ENCODE data around the gene GNAZ. TPM values are rescaled to one million over a fixed set of nuclear protein-coding genes. Genes with fewer than 3 reads are reported as not detected.

GNAZ gene
- total and polyA plus RNA-seq, 12 donors: 1.3 to 4.2 (median 2.3) TPM

DNA sequence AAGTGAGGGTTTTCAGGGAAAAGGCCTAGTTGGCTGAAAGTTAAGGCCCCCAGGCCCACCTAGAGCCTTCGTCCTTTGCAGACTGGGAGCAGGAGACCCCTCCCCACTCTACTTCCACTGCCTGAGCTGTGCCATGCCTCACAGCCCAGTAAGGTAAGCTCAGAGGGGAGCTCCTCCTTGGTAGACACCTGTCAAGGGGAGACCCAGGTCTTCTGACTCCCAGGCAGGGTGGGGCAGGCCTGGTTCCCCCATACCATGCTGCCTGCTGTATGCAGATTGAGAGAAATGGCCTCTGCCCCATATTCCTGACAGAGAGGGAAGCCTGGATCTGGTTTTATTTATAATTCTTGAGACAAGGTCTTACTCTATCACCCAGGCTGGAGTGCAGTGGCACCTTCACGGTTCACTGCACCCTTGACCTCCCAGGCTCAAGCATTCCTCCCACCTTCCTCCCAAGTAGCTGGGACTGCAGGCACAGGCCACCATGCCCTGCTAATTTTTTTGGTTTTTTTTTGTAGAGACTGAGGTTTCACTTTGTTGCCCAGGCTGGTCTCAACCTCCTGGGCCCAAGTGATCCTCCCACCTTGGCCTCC, 75.7 kb downstream of the GNAZ start:
- peak overlapping the region in 9 of 10 donors; percentile 21 to 58 (median 51) for H3K4me3 ChIP-seq
- no peak for DNase-seq
- WGBS, 2 donors: 76% methylated on average over 2 of the region's 2 CpGs
- H3K27me3 ChIP-seq: peaks cover 0 to 8% (median 0%) of the 10 kb centered on the region in 7 donors
- H3K36me3 ChIP-seq: no peaks in the 10 kb centered on the region
- intact Hi-C loops (cut with DNase I): no loop called here
- TF ChIP-seq, protein P1, sequence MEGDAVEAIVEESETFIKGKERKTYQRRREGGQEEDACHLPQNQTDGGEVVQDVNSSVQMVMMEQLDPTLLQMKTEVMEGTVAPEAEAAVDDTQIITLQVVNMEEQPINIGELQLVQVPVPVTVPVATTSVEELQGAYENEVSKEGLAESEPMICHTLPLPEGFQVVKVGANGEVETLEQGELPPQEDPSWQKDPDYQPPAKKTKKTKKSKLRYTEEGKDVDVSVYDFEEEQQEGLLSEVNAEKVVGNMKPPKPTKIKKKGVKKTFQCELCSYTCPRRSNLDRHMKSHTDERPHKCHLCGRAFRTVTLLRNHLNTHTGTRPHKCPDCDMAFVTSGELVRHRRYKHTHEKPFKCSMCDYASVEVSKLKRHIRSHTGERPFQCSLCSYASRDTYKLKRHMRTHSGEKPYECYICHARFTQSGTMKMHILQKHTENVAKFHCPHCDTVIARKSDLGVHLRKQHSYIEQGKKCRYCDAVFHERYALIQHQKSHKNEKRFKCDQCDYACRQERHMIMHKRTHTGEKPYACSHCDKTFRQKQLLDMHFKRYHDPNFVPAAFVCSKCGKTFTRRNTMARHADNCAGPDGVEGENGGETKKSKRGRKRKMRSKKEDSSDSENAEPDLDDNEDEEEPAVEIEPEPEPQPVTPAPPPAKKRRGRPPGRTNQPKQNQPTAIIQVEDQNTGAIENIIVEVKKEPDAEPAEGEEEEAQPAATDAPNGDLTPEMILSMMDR (IDR thresholded peaks at IDR 0.05): no peak
- peak in 1 of 8 donors; percentile 2 for ATAC-seq
- H3K27ac ChIP-seq: peak overlapping the region in 9 of 10 donors; percentile 36 to 74 (median 64)
- H3K4me1 ChIP-seq: peaks cover 0 to 44% (median 31%) of the 10 kb centered on the region in 9 donors
- no peaks in the 10 kb centered on the region for H3K9me3 ChIP-seq

DNA sequence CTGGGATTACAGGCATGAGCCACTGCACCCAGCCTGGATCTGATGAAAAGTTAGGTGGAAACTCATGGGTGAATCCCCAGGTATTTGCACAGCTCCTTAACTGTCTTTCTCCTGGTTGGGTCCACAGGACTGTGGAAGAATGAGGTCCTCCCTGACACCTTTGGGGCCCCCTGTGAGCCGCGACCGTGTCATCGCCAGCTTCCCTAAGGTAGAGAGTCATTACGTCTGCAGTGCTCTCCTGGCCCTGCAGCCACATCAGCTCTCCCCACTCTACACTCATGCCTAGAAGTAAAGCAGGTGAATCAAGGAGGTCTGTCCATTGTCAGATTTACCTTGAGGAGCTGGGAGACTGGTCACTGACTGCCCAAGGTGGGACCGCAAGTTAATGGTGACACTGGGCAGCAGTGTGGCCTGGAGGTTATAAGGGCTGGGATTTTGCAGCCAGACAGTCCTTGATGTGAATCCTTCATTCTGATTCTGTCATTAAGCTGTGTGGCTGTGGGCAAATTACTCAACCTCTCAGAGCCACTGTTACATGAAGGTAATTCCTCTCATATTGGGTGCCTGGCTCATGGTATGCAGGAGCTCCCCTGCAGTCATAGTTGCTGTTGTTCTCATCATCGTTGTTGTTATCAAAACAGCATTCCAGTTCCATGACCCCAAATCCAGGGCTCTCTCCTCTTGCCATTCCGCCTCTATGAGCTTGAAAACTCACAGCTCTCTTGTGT, 76.3 kb downstream of the GNAZ start:
- Histone ChIP-seq H3K4me3 (no peak overlapping the region), H3K4me1 (peaks cover 0 to 42% (median 28%) of the 10 kb centered on the region in 9 donors), H3K36me3 (no peaks in the 10 kb centered on the region), H3K27ac (no peak overlapping the region), H3K27me3 (peaks cover 0 to 8% (median 0%) of the 10 kb centered on the region in 7 donors), H3K9me3 (no peaks in the 10 kb centered on the region)
- DNase-seq: no peak
- WGBS, 2 donors: 76 to 84% methylated on average over 8 of the region's 8 CpGs
- ATAC-seq: no peak
- TF ChIP-seq, protein P1 (IDR thresholded peaks at IDR 0.05): no peak
- intact Hi-C loops (cut with DNase I): no loop called here

DNA sequence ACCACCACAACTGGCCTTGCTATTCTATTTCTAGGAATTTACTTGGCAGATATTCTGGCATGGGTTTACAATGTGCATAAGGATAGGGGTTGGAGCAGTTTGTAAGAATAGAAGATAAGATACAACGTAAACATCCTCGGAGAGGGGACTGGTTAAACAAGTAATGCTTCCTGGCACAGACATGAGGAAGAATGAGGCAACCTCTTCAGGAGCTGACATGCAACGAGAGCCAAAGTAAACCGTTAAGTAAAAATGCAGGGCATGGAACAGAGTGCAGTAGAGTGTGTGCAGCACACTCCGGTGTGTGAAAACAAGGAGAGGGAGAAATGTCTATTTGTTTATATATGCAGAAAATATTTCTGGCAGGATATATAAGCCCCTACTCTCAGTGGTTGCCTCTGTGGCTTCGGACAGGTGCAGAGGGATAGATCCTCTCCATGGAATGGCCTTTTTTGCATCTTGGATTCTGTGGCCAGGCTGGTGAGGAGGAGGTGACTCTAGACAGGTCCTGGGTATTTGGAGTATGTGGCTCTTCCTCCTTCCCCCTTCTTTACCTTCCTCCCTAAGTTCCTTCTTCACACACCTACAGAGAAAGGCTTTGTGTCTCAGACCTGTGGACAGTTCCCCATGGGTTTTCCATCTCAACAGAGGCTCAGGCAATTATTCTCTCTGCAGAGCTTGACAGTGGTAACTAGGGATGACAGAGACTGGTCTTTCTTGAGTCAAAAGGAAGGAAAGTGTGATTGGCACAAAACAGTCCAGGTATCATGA, 77.5 kb downstream of the GNAZ start:
- intact Hi-C loops (cut with DNase I): no loop called here
- no peak overlapping the region for H3K27ac ChIP-seq
- TF ChIP-seq, protein P1 (IDR thresholded peaks at IDR 0.05): no peak

DNA sequence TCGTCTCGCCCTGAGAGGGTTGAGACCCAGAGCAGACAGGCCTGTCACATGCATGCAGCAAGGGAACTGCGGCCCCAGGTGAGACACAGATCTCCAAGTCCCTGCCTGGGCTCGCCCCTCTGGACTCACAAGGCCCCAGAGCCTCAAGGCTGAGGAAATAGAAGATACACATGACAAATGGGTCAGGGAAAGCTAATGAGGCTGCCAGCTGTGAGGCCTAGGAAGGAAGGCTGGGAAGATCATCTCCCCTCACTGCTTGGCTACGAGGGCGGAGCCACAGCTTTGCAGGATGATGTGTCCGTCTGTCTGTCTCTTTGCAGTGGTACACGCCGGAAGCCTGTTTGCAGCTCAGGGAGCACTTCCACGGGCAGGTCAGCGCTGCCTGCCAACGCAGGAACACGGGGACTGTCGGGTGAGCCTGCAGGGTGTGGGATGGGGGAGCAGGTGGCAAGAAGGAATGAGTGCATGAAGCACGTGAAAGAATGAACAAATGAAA, 79.5 kb downstream of the GNAZ start:
- Histone ChIP-seq H3K9me3 (no peaks in the 10 kb centered on the region), H3K27ac (no peak overlapping the region), H3K4me3 (no peak overlapping the region), H3K27me3 (no peaks in the 10 kb centered on the region), H3K4me1 (peaks cover 0 to 40% (median 21%) of the 10 kb centered on the region in 9 donors), H3K36me3 (no peaks in the 10 kb centered on the region)
- TF ChIP-seq, protein P1 (IDR thresholded peaks at IDR 0.05): no peak
- WGBS, 2 donors: 66 to 67% methylated on average over 15 of the region's 15 CpGs
- DNase-seq (peak in 1 of 2 donors; percentile 24), ATAC-seq (peak in 2 of 8 donors; percentile 17 to 27)
- intact Hi-C loops (cut with DNase I): loop anchor here in 1 of 10 donors (2.0 kb wide), 1 partner anchor 21 kb away; no protein-coding TSS in a partner anchor

More for the DNA sequence above, 77.5 kb downstream of the GNAZ start:
- no peaks in the 10 kb centered on the region for H3K36me3 ChIP-seq
- no peaks in the 10 kb centered on the region for H3K9me3 ChIP-seq
- H3K27me3 ChIP-seq: peaks cover 0 to 8% (median 0%) of the 10 kb centered on the region in 7 donors
- DNase-seq (no peak), ATAC-seq (no peak)
- no peak overlapping the region for H3K4me3 ChIP-seq
- 34 to 37% methylated on average over 6 of the region's 6 CpGs for WGBS, 2 donors
- peaks cover 0 to 41% (median 24%) of the 10 kb centered on the region in 9 donors for H3K4me1 ChIP-seq
